HCT116 (cell line): ENCODE measurements around the gene CCDC92. TPM values are rescaled to one million over a fixed set of nuclear protein-coding genes. Genes with fewer than 3 reads are reported as not detected.

Experiments
- ATAC-seq: fragments of 200-7000 bp; cut with Tn5 transposase; 2 replicates; pipeline ENCODE4 v1.9.1; 2020; ENCODE audit warnings: mild to moderate bottlenecking, moderate library complexity
- BruUV-seq: library from RNA; stranded (reverse); fragments of 400-500 nt; replicated peaks from 2 replicates; lab custom pipeline; 2021; lab: Mats Ljungman, UMichigan
- CTCF ChIA-PET: fragments of 300-600 bp; sonication (Branson Sonifier 250); formaldehyde crosslinking; loops from one replicate; lab custom pipeline; 2021; ENCODE audit warnings: antibody characterized with exemption; lab: Charles Lee
- POLR2A ChIA-PET: fragments of 300-600, 350-600 bp; sonication (Branson Sonifier 250); formaldehyde crosslinking; loops from one replicate; lab custom pipeline; 2021; ENCODE audit warnings: antibody characterized with exemption; lab: Charles Lee
- RAD21 ChIA-PET, 2 experiments: fragments of 300-600 bp; sonication (Branson Sonifier 250); formaldehyde crosslinking; loops; one replicate each; lab custom pipeline; 2023; ENCODE audit warnings: low total read pairs in 2 of 2; ENCODE audit not compliant: uncharacterized antibody in 2 of 2, unreplicated experiment in 2 of 2, low non-redundant PET in 1 of 2; lab: Charles Lee
- DNase-seq: peaks from one replicate; pipeline ENCODE4 v3.0.0-alpha.2; 2010; ENCODE audit warnings: low read depth, low spot score
- H2AFZ ChIP-seq: fragments of 200-600 bp; shearing (Covaris generic), sonication (generic); 2 replicates; pipeline ENCODE4 v1.6.1; 2017; ENCODE audit warnings: low read depth, mixed run types, mixed read lengths, antibody characterized with exemption, low read length; ENCODE audit not compliant: poor library complexity, severe bottlenecking
- H3K27ac ChIP-seq: 2 replicates; pipeline ENCODE4 v1.5.1; 2012; ENCODE audit warnings: low read depth, low read length
- H3K27me3 ChIP-seq: fragments of 200-600 bp; sonication (generic); 2 replicates; pipeline ENCODE4 v1.6.1; 2016; ENCODE audit warnings: mixed run types, low read length, mixed read lengths; ENCODE audit not compliant: insufficient read depth
- H3K36me3 ChIP-seq, 2 experiments: fragments of 200-500 bp in 1 of 2; fragments of 200-600 bp in 1 of 2; sonication (Bioruptor generic) in 1 of 2; sonication (generic) in 1 of 2; 2 replicates each; pipeline versions ENCODE4 v1.5.1 to v1.6.1; 2014 to 2016; ENCODE audit warnings: low read length in 2 of 2, inconsistent platforms in 1 of 2, mixed read lengths in 1 of 2, mixed run types in 1 of 2; ENCODE audit not compliant: insufficient read depth in 2 of 2, control insufficient read depth in 1 of 2
- H3K4me1 ChIP-seq, 2 experiments: fragments of 200-600 bp in 1 of 2; sonication (generic) in 1 of 2; 2 replicates each; pipeline versions ENCODE4 v1.5.1 to v1.6.1; 2012 to 2017; ENCODE audit warnings: low read length in 2 of 2, inconsistent platforms in 1 of 2, mild to moderate bottlenecking in 1 of 2, mixed read lengths in 1 of 2, mixed run types in 1 of 2, moderate library complexity in 1 of 2; ENCODE audit not compliant: insufficient read depth in 2 of 2, control insufficient read depth in 1 of 2
- H3K4me2 ChIP-seq: fragments of 200-600 bp; sonication (generic); 2 replicates; pipeline ENCODE4 v1.6.1; 2017; ENCODE audit warnings: mixed run types, low read length, mixed read lengths
- H3K4me3 ChIP-seq, 2 experiments: fragments of 200-600 bp in 1 of 2; sonication (generic) in 1 of 2; replicated peaks in 1 of 2; 2 replicates each; pipeline ENCODE4 v1.5.1; 2011 to 2016; ENCODE audit warnings: low read length in 2 of 2, control low read depth in 1 of 2, low read depth in 1 of 2, mild to moderate bottlenecking in 1 of 2, mixed read lengths in 1 of 2, mixed run types in 1 of 2
- H3K79me2 ChIP-seq: fragments of 200-600 bp; sonication (generic); 2 replicates; pipeline ENCODE4 v1.6.1; 2017; ENCODE audit warnings: mild to moderate bottlenecking, mixed run types, low read length, moderate library complexity, mixed read lengths; ENCODE audit not compliant: insufficient read depth
- H3K9ac ChIP-seq: fragments of 200-600 bp; sonication (generic); 2 replicates; pipeline ENCODE4 v1.6.1; 2016; ENCODE audit warnings: low read length, mixed read lengths
- H3K9me2 ChIP-seq: fragments of 200-600 bp; sonication (generic), shearing (Covaris generic); 2 replicates; pipeline ENCODE4 v1.6.1; 2017; ENCODE audit warnings: mixed run types, mild to moderate bottlenecking, moderate library complexity; ENCODE audit not compliant: insufficient read depth
- H3K9me3 ChIP-seq, 2 experiments: fragments of 200-500 bp in 1 of 2; fragments of 200-600 bp in 1 of 2; sonication (Bioruptor generic) in 1 of 2; sonication (generic) in 1 of 2; 2 replicates each; pipeline ENCODE4 v1.6.1; 2014 to 2017; ENCODE audit warnings: low read length in 2 of 2, mixed read lengths in 2 of 2, inconsistent platforms in 1 of 2, low read depth in 1 of 2, mild to moderate bottlenecking in 1 of 2, mixed run types in 1 of 2, moderate library complexity in 1 of 2; ENCODE audit not compliant: control insufficient read depth in 1 of 2, insufficient read depth in 1 of 2
- H4K20me1 ChIP-seq: fragments of 200-600 bp; sonication (generic), shearing (Covaris generic); 2 replicates; pipeline ENCODE4 v1.6.1; 2017; ENCODE audit warnings: mixed run types, mild to moderate bottlenecking, moderate library complexity; ENCODE audit not compliant: insufficient read depth
- CBX3 ChIP-seq: IDR thresholded peaks from 2 replicates; pipeline ENCODE4 v1.6.1; 2012; ENCODE audit warnings: low read depth
- EGR1 ChIP-seq: IDR thresholded peaks from 2 replicates; pipeline ENCODE4 v1.6.1; 2012; ENCODE audit warnings: low read depth
- ELF1 ChIP-seq: IDR thresholded peaks from 2 replicates; pipeline ENCODE4 v1.6.1; 2012; ENCODE audit warnings: low read depth, borderline replicate concordance
- EZH2 ChIP-seq: fragments of 200-600 bp; sonication (generic); IDR thresholded peaks from 2 replicates; pipeline ENCODE4 v1.6.1; 2017; ENCODE audit warnings: antibody characterized with exemption, mixed run types
- EZH2phosphoT487 ChIP-seq: fragments of 200-600 bp; IDR thresholded peaks from 2 replicates; pipeline ENCODE4 v1.6.1; 2018; ENCODE audit warnings: antibody characterized with exemption, borderline replicate concordance
- FOSL1 ChIP-seq: IDR thresholded peaks from 2 replicates; pipeline ENCODE4 v1.6.1; 2012; ENCODE audit warnings: low read depth
- JUND ChIP-seq: IDR thresholded peaks from 2 replicates; pipeline ENCODE4 v1.6.1; 2012
- MAX ChIP-seq: IDR thresholded peaks from 2 replicates; pipeline ENCODE4 v1.6.1; 2012
- RAD21 ChIP-seq: IDR thresholded peaks from 2 replicates; pipeline ENCODE4 v1.6.1; 2012; ENCODE audit warnings: low read depth, mild to moderate bottlenecking
- REST ChIP-seq: IDR thresholded peaks from 2 replicates; pipeline ENCODE4 v1.6.1; 2012; ENCODE audit warnings: low read depth
- SP1 ChIP-seq: IDR thresholded peaks from 2 replicates; pipeline ENCODE4 v1.6.1; 2012; ENCODE audit warnings: low read depth
- SRF ChIP-seq: IDR thresholded peaks from 2 replicates; pipeline ENCODE4 v1.6.1; 2012; ENCODE audit warnings: low read depth
- TCF7L2 ChIP-seq: IDR thresholded peaks from 2 replicates; pipeline ENCODE4 v1.7.0; 2011; ENCODE audit warnings: borderline replicate concordance, inconsistent platforms; ENCODE audit not compliant: insufficient read depth, insufficient read length; ENCODE audit errors: extremely low read depth
- YY1 ChIP-seq: IDR thresholded peaks from 2 replicates; pipeline ENCODE4 v1.6.1; 2011; ENCODE audit warnings: low read length, low read depth, moderate library complexity, mild to moderate bottlenecking; ENCODE audit not compliant: insufficient replicate concordance; ENCODE audit errors: extremely low read depth
- ZNF274 ChIP-seq: fragments of 200-500 bp; sonication (Bioruptor generic); IDR thresholded peaks from 2 replicates; pipeline ENCODE4 v1.6.1; 2014; ENCODE audit warnings: mild to moderate bottlenecking, low read depth, low read length, inconsistent platforms
- intact Hi-C: fragments of 100-400 bp; cut with micrococcal nuclease; formaldehyde crosslinking; loops from 2 replicates; pipeline ENCODE4 v1.10.0; 2022
- total RNA-seq: library from RNA; stranded (reverse); gene quantifications from one replicate; pipeline ENCODE4 v1.2.1, GENCODE V29; 2021; ENCODE audit not compliant: unreplicated experiment

The CCDC92 gene
- total RNA-seq, 1 experiment from 2014 or later, result 9.7 TPM

- TF ChIP-seq TCF7L2 (no peak), SP1 (no peak), CBX3 (no peak), MAX (no peak), EGR1 (no peak)
- RAD21 ChIA-PET, result no interaction called here
- Histone ChIP-seq H3K9me2 (no peaks in the 10 kb centered on the region), H3K36me3 (no peaks in the 10 kb centered on the region), H3K9me3 (no peaks in the 10 kb centered on the region; a peak in 1 of 4 replicates), H3K9ac (no peak overlapping the region), H3K4me1 (peaks cover 0 to 5% of the 10 kb centered on the region in 2 experiments; a peak in 1 of 4 replicates), H3K4me2 (no peak overlapping the region), H3K4me3 (no peak overlapping the region), H3K79me2 (no peaks in the 10 kb centered on the region), H4K20me1 (no peaks in the 10 kb centered on the region), H3K27ac (no peak overlapping the region), H2AFZ (no peak overlapping the region), H3K27me3 (no peaks in the 10 kb centered on the region)
- POLR2A ChIA-PET, result no interaction called here
- DNase-seq, result no peak
- no peak for ATAC-seq
- CTCF ChIA-PET, result no interaction called here
- intact Hi-C loops, result no loop called here
- BruUV-seq, result no TSS peak
Observed at GRCh38 chr12:123937707-123938591, 34.7 kb downstream of the CCDC92 start.

GRCh38 chr12:123936956-123937706 is 35.5 kb downstream of the CCDC92 start:
- Histone ChIP-seq H3K9ac (no peak overlapping the region), H3K36me3 (no peaks in the 10 kb centered on the region), H3K4me1 (peaks cover 0 to under 1% of the 10 kb centered on the region in 2 experiments; a peak in 1 of 4 replicates), H3K9me3 (no peaks in the 10 kb centered on the region; a peak in 1 of 4 replicates), H2AFZ (no peak overlapping the region), H3K9me2 (no peaks in the 10 kb centered on the region), H3K4me2 (no peak overlapping the region), H3K4me3 (no peak overlapping the region), H3K27me3 (no peaks in the 10 kb centered on the region), H3K79me2 (no peaks in the 10 kb centered on the region), H3K27ac (no peak overlapping the region), H4K20me1 (no peaks in the 10 kb centered on the region)
- no TSS peak for BruUV-seq
- DNase-seq (no peak), ATAC-seq (no peak)
- intact Hi-C loops, result no loop called here
- RAD21 ChIA-PET, result no interaction called here
- CTCF ChIA-PET, result no interaction called here
- POLR2A ChIA-PET, result no interaction called here
- no peak for TF ChIP-seq EZH2
- no peak for TF ChIP-seq REST
- no peak for TF ChIP-seq FOSL1
- TF ChIP-seq YY1, result no peak
- no peak for TF ChIP-seq RAD21
- TF ChIP-seq ELF1, result no peak
- TF ChIP-seq MAX, result no peak
- no peak for TF ChIP-seq JUND
- TF ChIP-seq ZNF274, result no peak
- TF ChIP-seq EZH2phosphoT487, result no peak
- TF ChIP-seq EGR1, result no peak
- TF ChIP-seq SRF, result no peak
